ENCODE results near the gene NHERF1.

- TF ChIP-seq, protein P1, sequence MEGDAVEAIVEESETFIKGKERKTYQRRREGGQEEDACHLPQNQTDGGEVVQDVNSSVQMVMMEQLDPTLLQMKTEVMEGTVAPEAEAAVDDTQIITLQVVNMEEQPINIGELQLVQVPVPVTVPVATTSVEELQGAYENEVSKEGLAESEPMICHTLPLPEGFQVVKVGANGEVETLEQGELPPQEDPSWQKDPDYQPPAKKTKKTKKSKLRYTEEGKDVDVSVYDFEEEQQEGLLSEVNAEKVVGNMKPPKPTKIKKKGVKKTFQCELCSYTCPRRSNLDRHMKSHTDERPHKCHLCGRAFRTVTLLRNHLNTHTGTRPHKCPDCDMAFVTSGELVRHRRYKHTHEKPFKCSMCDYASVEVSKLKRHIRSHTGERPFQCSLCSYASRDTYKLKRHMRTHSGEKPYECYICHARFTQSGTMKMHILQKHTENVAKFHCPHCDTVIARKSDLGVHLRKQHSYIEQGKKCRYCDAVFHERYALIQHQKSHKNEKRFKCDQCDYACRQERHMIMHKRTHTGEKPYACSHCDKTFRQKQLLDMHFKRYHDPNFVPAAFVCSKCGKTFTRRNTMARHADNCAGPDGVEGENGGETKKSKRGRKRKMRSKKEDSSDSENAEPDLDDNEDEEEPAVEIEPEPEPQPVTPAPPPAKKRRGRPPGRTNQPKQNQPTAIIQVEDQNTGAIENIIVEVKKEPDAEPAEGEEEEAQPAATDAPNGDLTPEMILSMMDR (IDR thresholded peaks at IDR 0.05; ENCODE audit: insufficient read depth, low read length, poor library complexity, severe bottlenecking) = no peak
- no peak for TF ChIP-seq EZH2phosphoT487 (conservative IDR thresholded peaks at IDR 0.05; ENCODE audit: low read length)
Measured at GRCh38 chr17:74815550-74816370, 67.3 kb downstream of the NHERF1 start.
